IMR-90 (cell line): ENCODE measurements around the gene RPN2. TPM values are rescaled to one million over a fixed set of nuclear protein-coding genes. Genes with fewer than 3 reads are reported as not detected.

ENCODE experiments used
- ATAC-seq: fragments of 200-7000 bp; cut with Tn5 transposase; 2 replicates; pipeline ENCODE4 v1.9.1; 2020; ENCODE audit warnings: low read depth, mild to moderate bottlenecking, moderate library complexity
- BruUV-seq: library from RNA; stranded (reverse); fragments of 400-500 nt; replicated peaks from 2 replicates; lab custom pipeline; 2021; lab: Mats Ljungman, UMichigan
- CTCF ChIA-PET: fragments of 300-600 bp; formaldehyde crosslinking; extraction: SDS; loops from one replicate; lab custom pipeline; 2021; ENCODE audit warnings: antibody characterized with exemption; lab: Yijun Ruan, JAX
- POLR2A ChIA-PET: fragments of 300-600 bp; sonication (Branson Sonifier 250); formaldehyde crosslinking; loops from one replicate; lab custom pipeline; 2022; ENCODE audit warnings: antibody characterized with exemption; ENCODE audit not compliant: unreplicated experiment; lab: Charles Lee
- DNase-seq: peaks from one replicate; pipeline ENCODE4 v3.0.0; 2013
- H2AFZ ChIP-seq: replicated peaks from 2 replicates; pipeline ENCODE3; 2013; ENCODE audit warnings: low read length, mild to moderate bottlenecking; ENCODE audit not compliant: poor library complexity
- H2AK5ac ChIP-seq: 2 replicates; pipeline ENCODE4 v1.6.1; 2013; ENCODE audit warnings: low read depth, low read length, inconsistent platforms
- H2AK9ac ChIP-seq: replicated peaks from 2 replicates; pipeline ENCODE3; 2013; ENCODE audit warnings: mild to moderate bottlenecking, low read depth, low read length, moderate library complexity; ENCODE audit not compliant: poor library complexity
- H2BK120ac ChIP-seq: 2 replicates; pipeline ENCODE4 v1.6.1; 2013; ENCODE audit warnings: low read depth, low read length, inconsistent platforms
- H2BK15ac ChIP-seq: 3 replicates; pipeline ENCODE4 v1.6.1; 2013; ENCODE audit warnings: low read depth, low read length, inconsistent platforms
- H2BK20ac ChIP-seq: 2 replicates; pipeline ENCODE4 v1.6.1; 2013; ENCODE audit warnings: low read depth, mild to moderate bottlenecking, inconsistent platforms, low read length, moderate library complexity
- H2BK5ac ChIP-seq: 2 replicates; pipeline ENCODE4 v1.6.1; 2013; ENCODE audit warnings: mild to moderate bottlenecking, low read depth, low read length, inconsistent platforms; ENCODE audit not compliant: poor library complexity, severe bottlenecking
- H3K14ac ChIP-seq: replicated peaks from 2 replicates; pipeline ENCODE4 v1.6.1; 2013; ENCODE audit warnings: low read depth, low read length, inconsistent platforms
- H3K18ac ChIP-seq: 2 replicates; pipeline ENCODE4 v1.6.1; 2013; ENCODE audit warnings: low read depth, low read length, control low read depth
- H3K23ac ChIP-seq: 2 replicates; pipeline ENCODE4 v1.6.1; 2013; ENCODE audit warnings: low read depth, low read length, inconsistent platforms
- H3K27ac ChIP-seq: 2 replicates; pipeline ENCODE4 v1.5.1; 2013; ENCODE audit warnings: mild to moderate bottlenecking, control low read depth, low read length; ENCODE audit not compliant: insufficient read depth
- H3K27me3 ChIP-seq: 2 replicates; pipeline ENCODE4 v1.6.1; 2013; ENCODE audit warnings: low read length; ENCODE audit not compliant: control insufficient read depth, insufficient read depth
- H3K36me3 ChIP-seq: 2 replicates; pipeline ENCODE4 v1.6.1; 2013; ENCODE audit warnings: low read length, mixed read lengths; ENCODE audit not compliant: control insufficient read depth, insufficient read depth
- H3K4ac ChIP-seq: 2 replicates; pipeline ENCODE4 v1.6.1; 2013; ENCODE audit warnings: low read depth, low read length, inconsistent platforms
- H3K4me1 ChIP-seq: 2 replicates; pipeline ENCODE4 v1.6.1; 2013; ENCODE audit warnings: low read length, mixed read lengths; ENCODE audit not compliant: control insufficient read depth, insufficient read depth
- H3K4me2 ChIP-seq: 2 replicates; pipeline ENCODE4 v1.6.1; 2013; ENCODE audit warnings: low read depth, mild to moderate bottlenecking, control low read depth, low read length, moderate library complexity
- H3K4me3 ChIP-seq: 2 replicates; pipeline ENCODE4 v1.5.1; 2013; ENCODE audit warnings: low read depth, mild to moderate bottlenecking, control low read depth, low read length, moderate library complexity; ENCODE audit not compliant: insufficient read depth
- H3K56ac ChIP-seq: 2 replicates; pipeline ENCODE4 v1.6.1; 2013; ENCODE audit warnings: low read length, inconsistent platforms; ENCODE audit not compliant: insufficient read depth; ENCODE audit errors: extremely low read depth
- H3K79me1 ChIP-seq, 2 experiments: 2 replicates each; pipeline ENCODE4 v1.6.1; 2013; ENCODE audit warnings: low read length in 2 of 2, inconsistent platforms in 1 of 2, low read depth in 1 of 2
- H3K9ac ChIP-seq: 2 replicates; pipeline ENCODE4 v1.6.1; 2013; ENCODE audit warnings: low read depth, low read length, control low read depth
- H3K9me1 ChIP-seq: 2 replicates; pipeline ENCODE4 v1.6.1; 2013; ENCODE audit warnings: low read length, inconsistent platforms; ENCODE audit not compliant: insufficient read depth
- H3K9me3 ChIP-seq: 2 replicates; pipeline ENCODE4 v1.6.1; 2013; ENCODE audit warnings: low read length; ENCODE audit not compliant: control insufficient read depth, insufficient read depth
- H4K20me1 ChIP-seq: 2 replicates; pipeline ENCODE4 v1.6.1; 2013; ENCODE audit warnings: low read length, inconsistent platforms; ENCODE audit not compliant: insufficient read depth
- H4K5ac ChIP-seq: 2 replicates; pipeline ENCODE4 v1.6.1; 2013; ENCODE audit warnings: mild to moderate bottlenecking, low read depth, low read length, control low read depth
- H4K8ac ChIP-seq, 2 experiments: 2 replicates each; pipeline ENCODE4 v1.6.1; 2013; ENCODE audit warnings: low read depth in 2 of 2, low read length in 2 of 2, control low read depth in 1 of 2, inconsistent platforms in 1 of 2
- H4K91ac ChIP-seq: 2 replicates; pipeline ENCODE4 v1.6.1; 2013; ENCODE audit warnings: low read depth, low read length, inconsistent platforms; ENCODE audit not compliant: insufficient read depth
- BHLHE40 ChIP-seq: fragments of 150-350 bp; IDR thresholded peaks from 2 replicates; pipeline ENCODE4 v1.6.1; 2016; ENCODE audit warnings: mild to moderate bottlenecking, low read depth, low read length
- ELK1 ChIP-seq: fragments of 150-350 bp; IDR thresholded peaks from 2 replicates; pipeline ENCODE4 v1.6.1; 2016; ENCODE audit warnings: low read depth, mild to moderate bottlenecking, low read length, moderate library complexity, borderline replicate concordance
- FOS ChIP-seq: fragments of 150-350 bp; IDR thresholded peaks from 2 replicates; pipeline ENCODE4 v1.6.1; 2016; ENCODE audit warnings: low read depth, low read length
- MAFK ChIP-seq: IDR thresholded peaks from 2 replicates; pipeline ENCODE4 v1.6.1; 2012; ENCODE audit warnings: low read depth, low read length, improper control_type of control experiment
- MAZ ChIP-seq: IDR thresholded peaks from 2 replicates; pipeline ENCODE4 v1.6.1; 2012; ENCODE audit warnings: low read depth, mild to moderate bottlenecking, low read length, improper control_type of control experiment, moderate library complexity, borderline replicate concordance
- MXI1 ChIP-seq: IDR thresholded peaks from 2 replicates; pipeline ENCODE4 v1.6.1; 2012; ENCODE audit warnings: low read depth, mild to moderate bottlenecking, low read length, moderate library complexity, borderline replicate concordance
- NFE2L2 ChIP-seq: fragments of 150-350 bp; IDR thresholded peaks from 2 replicates; pipeline ENCODE4 v1.6.1; 2016; ENCODE audit warnings: low read depth, mild to moderate bottlenecking, low read length
- POLR2A ChIP-seq: IDR thresholded peaks from 2 replicates; pipeline ENCODE4 v1.6.1; 2012; ENCODE audit warnings: mild to moderate bottlenecking, low read depth, low read length
- RAD21 ChIP-seq: IDR thresholded peaks from 2 replicates; pipeline ENCODE4 v1.6.1; 2012; ENCODE audit warnings: low read length, improper control_type of control experiment
- RCOR1 ChIP-seq: IDR thresholded peaks from 2 replicates; pipeline ENCODE4 v1.6.1; 2012; ENCODE audit warnings: mild to moderate bottlenecking, low read length, improper control_type of control experiment; ENCODE audit not compliant: insufficient replicate concordance
- RFX5 ChIP-seq: IDR thresholded peaks from 2 replicates; pipeline ENCODE4 v1.8.0; 2012; ENCODE audit warnings: low read depth, mild to moderate bottlenecking, low read length, moderate library complexity
- SMC3 ChIP-seq: fragments of 150-350 bp; IDR thresholded peaks from 2 replicates; pipeline ENCODE4 v1.6.1; 2016; ENCODE audit warnings: low read depth, mild to moderate bottlenecking, antibody characterized with exemption, low read length, moderate library complexity
- USF2 ChIP-seq: fragments of 150-350 bp; IDR thresholded peaks from 2 replicates; pipeline ENCODE4 v1.6.1; 2017; ENCODE audit warnings: mild to moderate bottlenecking, antibody characterized with exemption, low read length, low read depth
- WGBS, 2 experiments: methylation state at CpG; one replicate each; pipeline versions ENCODE4 v1.1.5 to v1.1.7; 2013; ENCODE audit warnings: missing lambda C conversion rate in 2 of 2; ENCODE audit not compliant: insufficient read length in 1 of 2; ENCODE audit errors: extremely low coverage in 2 of 2; 5-methylcytosine and 5-hydroxymethylcytosine counted together
- dilution Hi-C: fragments of 300-500 bp; cut with HindIII; formaldehyde crosslinking; loops from one replicate; pipeline ENCODE4 v1.14.3; 2018; ENCODE audit warnings: low sequenced_read_pairs; ENCODE audit not compliant: unreplicated experiment
- in situ Hi-C: fragments of 300-500 bp; cut with MboI; formaldehyde crosslinking; loops from 3 replicates; pipeline ENCODE4 v1.14.3; 2019; ENCODE audit warnings: low sequenced_read_pairs, inconsistent platforms, mixed read lengths
- intact Hi-C: fragments of 100-400 bp; cut with micrococcal nuclease; formaldehyde crosslinking; loops from 2 replicates; pipeline ENCODE4 v1.10.0; 2022
- polyA plus RNA-seq, 3 experiments: library from polyadenylated mRNA; depleted of rRNA; stranded (reverse); fragments of >200 nt; gene quantifications; 2 replicates each; pipeline ENCODE4 v1.2.3, GENCODE V29; 2012; ENCODE audit warnings: low replicate concordance in 1 of 3
- total RNA-seq: library from RNA; depleted of rRNA; stranded (reverse); fragments of >200 nt; gene quantifications from 2 replicates; pipeline ENCODE4 v1.2.3, GENCODE V29; 2012

RPN2 gene
- total and polyA plus RNA-seq, 2 of the 4 experiments (the other 2 are of a cell fraction), result 305 to 481 TPM

DNA sequence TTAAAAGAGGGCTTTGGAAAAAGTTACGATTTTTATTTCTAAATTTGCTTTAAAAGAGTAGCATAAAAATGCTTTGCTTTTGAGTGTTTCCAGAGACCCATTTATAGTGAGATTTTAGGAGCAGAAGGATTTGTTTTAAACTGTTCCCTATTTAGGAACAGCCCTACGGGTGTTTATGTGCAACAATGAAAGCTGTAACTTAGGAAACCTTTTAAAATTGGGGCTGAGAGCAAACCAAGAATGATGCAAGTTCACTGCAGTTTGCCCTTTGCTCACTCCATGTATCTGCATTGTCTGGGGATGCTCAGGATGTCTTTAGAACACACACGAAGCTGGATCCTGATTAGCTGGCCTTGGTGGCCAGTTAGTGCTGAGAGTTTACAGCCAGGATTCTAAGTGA lies 41.6 kb downstream of the RPN2 start:
- Histone ChIP-seq H3K9me1 (0 out of 2 replicates have a peak, but pooled peaks cover 2% of the 10 kb centered on the region), H3K36me3 (peaks cover 27% of the 10 kb centered on the region), H4K91ac (no peak overlapping the region), H3K56ac (no peak overlapping the region), H2BK20ac (no peak overlapping the region), H3K14ac (no peak overlapping the region), H3K4me2 (no peak overlapping the region), H2BK5ac (no peak overlapping the region), H3K9ac (no peak overlapping the region), H3K27me3 (no peaks in the 10 kb centered on the region), H3K23ac (no peak overlapping the region), H3K18ac (no peak overlapping the region), H2AK5ac (no peak overlapping the region), H2BK120ac (no peak overlapping the region), H2AFZ (no peak overlapping the region), H3K9me3 (no peaks in the 10 kb centered on the region), H3K4me1 (peaks cover 2% of the 10 kb centered on the region; the same call in 1 of the 2 replicates), H3K4ac (no peak overlapping the region), H4K8ac (no peak overlapping the region), H4K5ac (no peak overlapping the region), H3K4me3 (no peak overlapping the region), H4K20me1 (no peaks in the 10 kb centered on the region), H2BK15ac (no peak overlapping the region), H3K27ac (no peak overlapping the region), H2AK9ac (no peak overlapping the region), H3K79me1 (peaks cover 18 to 23% of the 10 kb centered on the region in 2 experiments)
- CTCF ChIA-PET, result interaction anchor here (1.0 kb wide), 1 partner anchor 25 kb away, joined by 3 read pairs; no protein-coding TSS in a partner anchor
- no peak for DNase-seq
- intact Hi-C loops, result no loop called here
- in situ Hi-C loops, result no loop called here
- no peak for TF ChIP-seq POLR2A
- no peak for TF ChIP-seq RCOR1
- no peak for TF ChIP-seq BHLHE40
- TF ChIP-seq RFX5, result no peak
- TF ChIP-seq USF2, result no peak
- TF ChIP-seq MAZ, result no peak
- TF ChIP-seq MXI1, result no peak
- no peak for TF ChIP-seq FOS
- TF ChIP-seq NFE2L2, result no peak
- no peak for TF ChIP-seq SMC3
- TF ChIP-seq ELK1, result no peak
- TF ChIP-seq MAFK, result no peak
- TF ChIP-seq RAD21, result no peak
- POLR2A ChIA-PET, result interaction anchor here (0.6 kb wide), 1 partner anchor 15 kb away, joined by 3 read pairs; no protein-coding TSS in a partner anchor
- no peak for ATAC-seq
- BruUV-seq, result no TSS peak
- 78% methylated on average over 2 of the region's 3 CpGs; no CpG with 5 or more reads in 1 of the 2 experiments for WGBS, 2 experiments
- dilution Hi-C loops, result no loop called here
